A549 (cell line): ENCODE results near the gene TCFL5. TPM values are rescaled to one million over a fixed set of nuclear protein-coding genes. Genes with fewer than 3 reads are reported as not detected.

Experiments used
- ATAC-seq, 2 experiments: fragments of 200-7000 bp in 1 of 2; fragments of >200 bp in 1 of 2; cut with Nextera tagmentation in 1 of 2; cut with Tn5 transposase in 1 of 2; 3 replicates each; pipeline versions ENCODE4 v1.8.0 to v1.9.1; 2018 to 2020; ENCODE audit warnings: mild to moderate bottlenecking in 1 of 2, moderate library complexity in 1 of 2
- CTCF ChIA-PET: fragments of 300-600 bp; sonication (Branson Sonifier 250); formaldehyde crosslinking; extraction: SDS; loops from one replicate; lab custom pipeline; 2021; ENCODE audit warnings: antibody characterized with exemption, inconsistent platforms; lab: Yijun Ruan, JAX
- POLR2A ChIA-PET: fragments of 350-600 bp; formaldehyde crosslinking; extraction: SDS; loops from one replicate; lab custom pipeline; 2021; ENCODE audit warnings: antibody characterized with exemption, inconsistent platforms; lab: Yijun Ruan, JAX
- DNase-seq, 2 experiments: peaks; one replicate each; pipeline versions ENCODE4 v3.0.0 to v3.0.0-alpha.2; 2011 to 2016; ENCODE audit warnings: low read depth in 1 of 2, low spot score in 1 of 2
- FAIRE-seq: peaks from 2 replicates; lab custom pipeline; 2011; peaks lifted over from hg19 to GRCh38; lab: Jason Lieb, UNC
- H3K27ac ChIP-seq, 2 experiments: fragments of >200 bp; sonication (Bioruptor Twin); formaldehyde crosslinking; 3 replicates each; pipeline ENCODE4 v1.5.1; 2016 to 2017
- H3K4me1 ChIP-seq: fragments of >200 bp; sonication (Bioruptor Twin); formaldehyde crosslinking; 3 replicates; pipeline ENCODE4 v1.6.1; 2016
- H3K4me2 ChIP-seq: fragments of >200 bp; sonication (Bioruptor Twin); formaldehyde crosslinking; 3 replicates; pipeline ENCODE4 v1.6.1; 2016
- H3K4me3 ChIP-seq: fragments of >200 bp; sonication (Bioruptor Twin); formaldehyde crosslinking; 3 replicates; pipeline ENCODE4 v1.5.1; 2016
- H3K9me3 ChIP-seq: fragments of >200 bp; sonication (Bioruptor Twin); formaldehyde crosslinking; 3 replicates; pipeline ENCODE4 v1.6.1; 2016
- BHLHE40 ChIP-seq: IDR thresholded peaks from 2 replicates; pipeline ENCODE4 v1.6.1; 2012; ENCODE audit warnings: low read depth, low read length, inconsistent platforms
- CBX8 ChIP-seq: fragments of 200-600 bp; sonication (generic); IDR thresholded peaks from 2 replicates; pipeline ENCODE4 v1.6.1; 2016
- CHD2 ChIP-seq: fragments of 150-350 bp; IDR thresholded peaks from 2 replicates; pipeline ENCODE4 v1.6.1; 2014; ENCODE audit warnings: low read length; ENCODE audit not compliant: partially characterized antibody
- FOSB ChIP-seq: fragments of 250-450 bp; sonication (Bioruptor Pico); IDR thresholded peaks from 2 replicates; pipeline ENCODE4 v1.5.0; 2020; ENCODE audit warnings: mild to moderate bottlenecking, moderate library complexity
- GATA3 ChIP-seq: IDR thresholded peaks from 2 replicates; pipeline ENCODE4 v1.6.1; 2012; ENCODE audit warnings: borderline replicate concordance
- HOXA7 ChIP-seq: fragments of 250-450 bp; sonication (Bioruptor Pico); IDR thresholded peaks from 2 replicates; pipeline ENCODE4 v1.5.0; 2020; ENCODE audit warnings: mild to moderate bottlenecking, moderate library complexity
- HOXB13 ChIP-seq: fragments of 250-450 bp; sonication (Bioruptor Pico); IDR thresholded peaks from 2 replicates; pipeline ENCODE4 v1.5.0; 2020; ENCODE audit warnings: low read depth, mild to moderate bottlenecking, moderate library complexity
- HOXB5 ChIP-seq: fragments of 250-450 bp; sonication (Bioruptor Pico); IDR thresholded peaks from 2 replicates; pipeline ENCODE4 v1.5.0; 2020; ENCODE audit warnings: mild to moderate bottlenecking, moderate library complexity
- KDM1A ChIP-seq: fragments of 200-600 bp; sonication (generic); IDR thresholded peaks from 2 replicates; pipeline ENCODE4 v1.6.1; 2016; ENCODE audit warnings: low read depth, mild to moderate bottlenecking
- KDM5A ChIP-seq: fragments of 200-600 bp; sonication (generic); IDR thresholded peaks from 2 replicates; pipeline ENCODE4 v1.6.1; 2016; ENCODE audit warnings: antibody characterized with exemption, mild to moderate bottlenecking
- MYC ChIP-seq: IDR thresholded peaks from 2 replicates; pipeline ENCODE4 v1.6.1; 2012; ENCODE audit warnings: mild to moderate bottlenecking, inconsistent platforms, low read length, improper control_type of control experiment, borderline replicate concordance
- NFE2L2 ChIP-seq: fragments of 150-350 bp; conservative IDR thresholded peaks from 2 replicates; pipeline ENCODE4 v1.6.1; 2014; ENCODE audit warnings: low read length
- NPAS2 ChIP-seq: fragments of 250-450 bp; sonication (Bioruptor Pico); IDR thresholded peaks from 2 replicates; pipeline ENCODE4 v1.8.0; 2022; ENCODE audit warnings: mild to moderate bottlenecking, moderate library complexity, borderline replicate concordance
- NR3C1 ChIP-seq: fragments of >200 bp; sonication (Bioruptor Twin); formaldehyde crosslinking; IDR thresholded peaks from 3 replicates; pipeline ENCODE4 v1.6.1; 2017
- RAD21 ChIP-seq, 2 experiments: fragments of >200 bp in 1 of 2; sonication (Bioruptor Twin) in 1 of 2; formaldehyde crosslinking in 1 of 2; IDR thresholded peaks in 1 of 2; conservative IDR thresholded peaks in 1 of 2; 2 replicates in 1 of 2; 3 replicates in 1 of 2; pipeline ENCODE4 v1.6.1; 2012 to 2018; ENCODE audit warnings: inconsistent platforms in 1 of 2
- RARB ChIP-seq: fragments of 250-450 bp; sonication (Bioruptor Pico); IDR thresholded peaks from 2 replicates; pipeline ENCODE4 v1.8.0; 2021; ENCODE audit warnings: mild to moderate bottlenecking, moderate library complexity
- RCOR1 ChIP-seq: fragments of 150-350 bp; IDR thresholded peaks from 2 replicates; pipeline ENCODE4 v1.6.1; 2014; ENCODE audit warnings: antibody characterized with exemption, low read length, low read depth
- RFX5 ChIP-seq: fragments of 450-650 bp; IDR thresholded peaks from 2 replicates; pipeline ENCODE4 v1.7.1; 2014; ENCODE audit warnings: antibody characterized with exemption, mild to moderate bottlenecking, moderate library complexity
- RNF2 ChIP-seq: fragments of 200-600 bp; sonication (generic); IDR thresholded peaks from 2 replicates; pipeline ENCODE4 v1.6.1; 2016; ENCODE audit warnings: low read depth, mild to moderate bottlenecking, antibody characterized with exemption, moderate library complexity, borderline replicate concordance
- SMC3 ChIP-seq: fragments of >200 bp; sonication (Bioruptor Twin); formaldehyde crosslinking; IDR thresholded peaks from 3 replicates; pipeline ENCODE4 v1.6.1; 2018; ENCODE audit warnings: inconsistent platforms
- ZFP36 ChIP-seq: fragments of 450-650 bp; IDR thresholded peaks from 2 replicates; pipeline ENCODE4 v1.6.1; 2014; ENCODE audit warnings: borderline replicate concordance; ENCODE audit not compliant: partially characterized antibody
- ZNF302 ChIP-seq: fragments of 250-450 bp; sonication (Bioruptor Pico); IDR thresholded peaks from 2 replicates; pipeline ENCODE4 v1.9.0; 2021; ENCODE audit warnings: inconsistent platforms, mild to moderate bottlenecking, moderate library complexity
- ZSCAN20 ChIP-seq: fragments of 250-450 bp; sonication (Bioruptor Pico); IDR thresholded peaks from 2 replicates; pipeline ENCODE4 v1.8.0; 2022; ENCODE audit warnings: mild to moderate bottlenecking, moderate library complexity
- WGBS: methylation state at CpG from one replicate; pipeline ENCODE4 v1.1.6; 2017; ENCODE audit errors: missing lambda C conversion rate; 5-methylcytosine and 5-hydroxymethylcytosine counted together
- polyA plus RNA-seq, 4 experiments: library from polyadenylated mRNA; depleted of rRNA in 3 of 4; stranded (reverse); fragments of >200 nt; fragmentation: RNase III in 1 of 4; extraction: RNeasy Plus Mini Kit Qiagen cat#74134 plus additional on column Dnase treatment in 1 of 4; gene quantifications; 2 replicates in 3 of 4; 3 replicates in 1 of 4; pipeline ENCODE4 v1.2.3, GENCODE V29; 2011 to 2017
- TF ChIP-seq, protein P1 (sequence below): fragments of >200 bp; sonication (Bioruptor Twin); formaldehyde crosslinking; IDR thresholded peaks from 2 replicates; pipeline ENCODE4 v1.6.1; 2016
- TF ChIP-seq, protein P2 (sequence below): fragments of 250-450 bp; sonication (Bioruptor Pico); IDR thresholded peaks from 2 replicates; pipeline ENCODE4 v1.5.0; 2021; ENCODE audit warnings: mild to moderate bottlenecking, moderate library complexity, borderline replicate concordance
- TF ChIP-seq, protein P3 (sequence below): fragments of >200 bp; sonication (Bioruptor Twin); formaldehyde crosslinking; IDR thresholded peaks from 3 replicates; pipeline ENCODE4 v1.6.1; 2016
- TF ChIP-seq, protein P4 (sequence below): fragments of 250-450 bp; sonication (Bioruptor Pico); IDR thresholded peaks from 2 replicates; pipeline ENCODE4 v1.5.0; 2020; ENCODE audit warnings: low read depth, mild to moderate bottlenecking, moderate library complexity
- TF ChIP-seq, protein P5 (sequence below): IDR thresholded peaks from 2 replicates; pipeline ENCODE4 v1.6.1; 2012

The TCFL5 gene
- polyA plus RNA-seq, 2 of the 4 experiments (the other 2 are of a cell fraction) = 5.6 to 7.1 TPM

DNA sequence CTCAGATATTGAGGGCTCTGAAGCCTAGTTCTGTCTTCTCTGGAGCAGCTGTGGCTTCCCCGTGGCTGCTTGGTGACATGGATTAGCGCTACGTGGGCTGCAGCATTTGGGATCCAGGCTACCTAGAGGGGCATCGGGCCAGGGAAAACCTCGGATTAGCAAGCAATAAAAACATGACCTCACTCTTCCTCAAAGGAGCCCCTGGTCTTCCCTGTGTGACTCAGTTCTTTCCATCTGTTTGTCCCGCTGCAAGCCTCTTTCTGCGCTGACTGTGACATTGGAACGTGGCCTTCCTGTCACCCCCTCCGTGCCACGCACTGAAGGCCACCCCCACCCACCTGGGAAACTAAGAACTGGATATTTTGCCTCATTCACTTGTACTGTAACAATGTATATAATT is 61.7 kb downstream of the TCFL5 start:
- Histone ChIP-seq H3K9me3 (no peaks in the 10 kb centered on the region), H3K4me1 (peaks cover 18% of the 10 kb centered on the region), H3K27ac (no peak overlapping the region), H3K4me2 (no peak overlapping the region), H3K4me3 (no peak overlapping the region)
- FAIRE-seq (no peak), ATAC-seq (no peak), DNase-seq (no peak)
- no peak for TF ChIP-seq NR3C1
- no peak for TF ChIP-seq KDM1A
- no peak for TF ChIP-seq ZFP36
- TF ChIP-seq ZNF302 (CRISPR knock-in tag) = no peak
- TF ChIP-seq, protein P1, sequence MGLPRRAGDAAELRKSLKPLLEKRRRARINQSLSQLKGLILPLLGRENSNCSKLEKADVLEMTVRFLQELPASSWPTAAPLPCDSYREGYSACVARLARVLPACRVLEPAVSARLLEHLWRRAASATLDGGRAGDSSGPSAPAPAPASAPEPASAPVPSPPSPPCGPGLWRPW = no peak
- no peak for TF ChIP-seq KDM5A
- no peak for TF ChIP-seq HOXB13 (CRISPR knock-in tag)
- no peak for TF ChIP-seq MYC
- TF ChIP-seq RARB (CRISPR knock-in tag) = no peak
- TF ChIP-seq, protein P2, sequence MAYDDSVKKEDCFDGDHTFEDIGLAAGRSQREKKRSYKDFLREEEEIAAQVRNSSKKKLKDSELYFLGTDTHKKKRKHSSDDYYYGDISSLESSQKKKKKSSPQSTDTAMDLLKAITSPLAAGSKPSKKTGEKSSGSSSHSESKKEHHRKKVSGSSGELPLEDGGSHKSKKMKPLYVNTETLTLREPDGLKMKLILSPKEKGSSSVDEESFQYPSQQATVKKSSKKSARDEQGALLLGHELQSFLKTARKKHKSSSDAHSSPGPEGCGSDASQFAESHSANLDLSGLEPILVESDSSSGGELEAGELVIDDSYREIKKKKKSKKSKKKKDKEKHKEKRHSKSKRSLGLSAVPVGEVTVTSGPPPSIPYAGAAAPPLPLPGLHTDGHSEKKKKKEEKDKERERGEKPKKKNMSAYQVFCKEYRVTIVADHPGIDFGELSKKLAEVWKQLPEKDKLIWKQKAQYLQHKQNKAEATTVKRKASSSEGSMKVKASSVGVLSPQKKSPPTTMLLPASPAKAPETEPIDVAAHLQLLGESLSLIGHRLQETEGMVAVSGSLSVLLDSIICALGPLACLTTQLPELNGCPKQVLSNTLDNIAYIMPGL (CRISPR knock-in tag) = no peak
- no peak for TF ChIP-seq RCOR1
- no peak for TF ChIP-seq RAD21 (conservative IDR thresholded peaks at IDR 0.05 in 1 of 2, IDR thresholded peaks at IDR 0.05 in 1 of 2)
- 92% methylated on average over 10 of the region's 10 CpGs for WGBS
- CTCF ChIA-PET = interaction anchor here (1.4 to 3.5 kb wide), 3 partner anchors 8 to 132 kb away, joined by 4 to 29 read pairs (median 5); no protein-coding TSS in a partner anchor
- POLR2A ChIA-PET = no interaction called here

DNA sequence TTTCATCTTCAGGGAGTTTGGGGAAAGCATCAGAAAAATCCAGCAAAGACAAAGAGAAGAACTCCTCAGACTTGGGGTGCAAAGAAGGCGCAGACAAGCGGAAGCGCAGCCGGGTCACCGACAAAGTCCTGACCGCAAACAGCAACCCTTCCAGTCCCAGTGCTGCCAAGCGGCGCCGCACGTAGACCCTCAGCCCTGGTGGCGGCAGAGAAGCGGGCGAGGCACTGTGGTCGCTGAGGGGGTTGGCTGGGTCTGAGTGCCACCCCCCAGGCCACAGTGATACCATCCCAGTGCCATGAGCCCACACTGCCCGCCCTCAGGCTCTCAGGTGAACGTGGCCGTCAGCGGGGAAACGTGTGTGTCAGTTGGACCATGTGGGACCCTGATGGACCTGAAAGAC is 62.2 kb downstream of the TCFL5 start:
- peaks cover 21% of the 10 kb centered on the region for H3K4me1 ChIP-seq
- CTCF ChIA-PET = interaction anchor here (1.4 to 3.5 kb wide), 4 partner anchors 9 to 132 kb away, joined by 4 to 29 read pairs (median 5); no protein-coding TSS in a partner anchor

DNA sequence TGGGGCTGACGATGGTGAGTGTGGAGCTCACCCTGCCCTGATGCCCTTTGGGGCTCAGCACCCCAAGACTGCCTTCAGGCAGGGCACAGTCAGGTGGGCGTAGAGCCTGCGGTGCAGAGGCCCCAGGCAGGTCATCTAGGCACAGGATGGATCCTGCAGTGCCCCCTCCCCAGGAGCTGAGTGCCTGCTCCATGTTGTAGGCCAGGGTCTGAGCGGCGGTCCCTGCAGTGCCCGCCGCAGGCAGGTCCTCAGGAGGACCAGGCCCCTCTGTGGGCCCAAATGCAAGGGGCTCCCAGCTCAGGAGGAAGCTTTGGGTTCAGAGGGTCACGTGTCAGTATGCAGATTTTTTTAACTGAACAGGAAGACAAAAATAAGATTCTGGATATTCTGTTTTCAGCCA is 62.6 kb downstream of the TCFL5 start:
- H3K9me3 ChIP-seq = no peaks in the 10 kb centered on the region
- H3K4me1 ChIP-seq = peaks cover 21% of the 10 kb centered on the region
- DNase-seq (no peak), ATAC-seq (no peak), FAIRE-seq (no peak)
- whole genome bisulfite sequencing = 93% methylated on average over 8 of the region's 8 CpGs
- CTCF ChIA-PET = interaction anchor here (1.4 to 3.5 kb wide), 4 partner anchors 9 to 131 kb away, joined by 4 to 29 read pairs (median 5); no protein-coding TSS in a partner anchor
- H3K4me2 ChIP-seq = no peak overlapping the region
- no peak overlapping the region for H3K4me3 ChIP-seq
- POLR2A ChIA-PET = no interaction called here
- H3K27ac ChIP-seq = no peak overlapping the region
- no peak for TF ChIP-seq GATA3
- TF ChIP-seq, protein P3, sequence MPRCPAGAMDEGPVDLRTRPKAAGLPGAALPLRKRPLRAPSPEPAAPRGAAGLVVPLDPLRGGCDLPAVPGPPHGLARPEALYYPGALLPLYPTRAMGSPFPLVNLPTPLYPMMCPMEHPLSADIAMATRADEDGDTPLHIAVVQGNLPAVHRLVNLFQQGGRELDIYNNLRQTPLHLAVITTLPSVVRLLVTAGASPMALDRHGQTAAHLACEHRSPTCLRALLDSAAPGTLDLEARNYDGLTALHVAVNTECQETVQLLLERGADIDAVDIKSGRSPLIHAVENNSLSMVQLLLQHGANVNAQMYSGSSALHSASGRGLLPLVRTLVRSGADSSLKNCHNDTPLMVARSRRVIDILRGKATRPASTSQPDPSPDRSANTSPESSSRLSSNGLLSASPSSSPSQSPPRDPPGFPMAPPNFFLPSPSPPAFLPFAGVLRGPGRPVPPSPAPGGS = no peak
- TF ChIP-seq RNF2 = no peak
- TF ChIP-seq HOXB5 (CRISPR knock-in tag) = no peak
- no peak for TF ChIP-seq BHLHE40
- TF ChIP-seq NPAS2 (CRISPR knock-in tag) = no peak
- no peak for TF ChIP-seq HOXA7 (CRISPR knock-in tag)
- TF ChIP-seq CHD2 = no peak
- no peak for TF ChIP-seq FOSB (CRISPR knock-in tag)
- TF ChIP-seq CBX8 = no peak
- TF ChIP-seq, protein P4, sequence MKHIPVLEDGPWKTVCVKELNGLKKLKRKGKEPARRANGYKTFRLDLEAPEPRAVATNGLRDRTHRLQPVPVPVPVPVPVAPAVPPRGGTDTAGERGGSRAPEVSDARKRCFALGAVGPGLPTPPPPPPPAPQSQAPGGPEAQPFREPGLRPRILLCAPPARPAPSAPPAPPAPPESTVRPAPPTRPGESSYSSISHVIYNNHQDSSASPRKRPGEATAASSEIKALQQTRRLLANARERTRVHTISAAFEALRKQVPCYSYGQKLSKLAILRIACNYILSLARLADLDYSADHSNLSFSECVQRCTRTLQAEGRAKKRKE (CRISPR knock-in tag) = no peak
- no peak for TF ChIP-seq NFE2L2
- no peak for TF ChIP-seq ZSCAN20 (CRISPR knock-in tag)
- TF ChIP-seq RFX5 = no peak
- TF ChIP-seq RARB (CRISPR knock-in tag) = no peak
- TF ChIP-seq, protein P5, sequence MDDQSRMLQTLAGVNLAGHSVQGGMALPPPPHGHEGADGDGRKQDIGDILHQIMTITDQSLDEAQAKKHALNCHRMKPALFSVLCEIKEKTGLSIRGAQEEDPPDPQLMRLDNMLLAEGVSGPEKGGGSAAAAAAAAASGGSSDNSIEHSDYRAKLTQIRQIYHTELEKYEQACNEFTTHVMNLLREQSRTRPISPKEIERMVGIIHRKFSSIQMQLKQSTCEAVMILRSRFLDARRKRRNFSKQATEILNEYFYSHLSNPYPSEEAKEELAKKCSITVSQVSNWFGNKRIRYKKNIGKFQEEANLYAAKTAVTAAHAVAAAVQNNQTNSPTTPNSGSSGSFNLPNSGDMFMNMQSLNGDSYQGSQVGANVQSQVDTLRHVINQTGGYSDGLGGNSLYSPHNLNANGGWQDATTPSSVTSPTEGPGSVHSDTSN = no peak

More for the DNA sequence above, 62.2 kb downstream of the TCFL5 start:
- DNase-seq = no peak
- TF ChIP-seq, protein P3 = no peak
- TF ChIP-seq SMC3 (no peak), GATA3 (no peak)
- no peak for FAIRE-seq
- no peak for ATAC-seq
- POLR2A ChIA-PET = no interaction called here
- Histone ChIP-seq H3K9me3 (no peaks in the 10 kb centered on the region), H3K4me2 (no peak overlapping the region), H3K4me3 (no peak overlapping the region), H3K27ac (no peak overlapping the region)
- WGBS = 93% methylated on average over 19 of the region's 19 CpGs
